Hypothalamus (tissue), 51 donors: Measurements from ENCODE around the gene FOXN1.

Experiments
- DNase-seq, 51 donors: peaks; one replicate each; lab custom pipeline; 2025; lab: John Stamatoyannopoulos, UW

The FOXN1 gene

GRCh38 chr17:28498652-28499363 is 7.3 kb upstream of the FOXN1 start:
- no peak for DNase-seq

DNA sequence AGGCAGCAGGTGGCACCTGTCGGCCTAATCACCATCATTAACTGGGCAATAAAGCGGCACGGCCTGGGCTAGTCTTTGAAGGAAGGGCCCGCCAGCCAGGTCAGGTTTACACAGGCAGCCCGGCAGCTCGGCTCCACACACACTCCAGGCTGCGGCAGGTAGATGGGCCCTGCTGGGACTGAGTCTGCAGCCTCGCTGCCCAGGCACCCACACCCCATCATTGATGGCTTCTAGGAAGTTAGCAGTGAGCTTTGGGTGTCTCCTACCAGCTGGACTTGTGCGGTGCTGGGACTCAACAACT is 6.8 kb upstream of the FOXN1 start:
- DNase-seq = no peak

GRCh38 chr17:28499684-28500357 is 6.3 kb upstream of the FOXN1 start:
- DNase-seq = no peak

- DNase-seq = peak in 1 of 51 donors; percentile 7
These were observed 5.3 kb upstream of the FOXN1 start for GRCh38 chr17:28500712-28501379.

- no peak for DNase-seq
These were observed 4.5 kb upstream of the FOXN1 start for GRCh38 chr17:28501421-28502284.

GRCh38 chr17:28503420-28503819 is 2.7 kb upstream of the FOXN1 start:
- no peak for DNase-seq

DNA sequence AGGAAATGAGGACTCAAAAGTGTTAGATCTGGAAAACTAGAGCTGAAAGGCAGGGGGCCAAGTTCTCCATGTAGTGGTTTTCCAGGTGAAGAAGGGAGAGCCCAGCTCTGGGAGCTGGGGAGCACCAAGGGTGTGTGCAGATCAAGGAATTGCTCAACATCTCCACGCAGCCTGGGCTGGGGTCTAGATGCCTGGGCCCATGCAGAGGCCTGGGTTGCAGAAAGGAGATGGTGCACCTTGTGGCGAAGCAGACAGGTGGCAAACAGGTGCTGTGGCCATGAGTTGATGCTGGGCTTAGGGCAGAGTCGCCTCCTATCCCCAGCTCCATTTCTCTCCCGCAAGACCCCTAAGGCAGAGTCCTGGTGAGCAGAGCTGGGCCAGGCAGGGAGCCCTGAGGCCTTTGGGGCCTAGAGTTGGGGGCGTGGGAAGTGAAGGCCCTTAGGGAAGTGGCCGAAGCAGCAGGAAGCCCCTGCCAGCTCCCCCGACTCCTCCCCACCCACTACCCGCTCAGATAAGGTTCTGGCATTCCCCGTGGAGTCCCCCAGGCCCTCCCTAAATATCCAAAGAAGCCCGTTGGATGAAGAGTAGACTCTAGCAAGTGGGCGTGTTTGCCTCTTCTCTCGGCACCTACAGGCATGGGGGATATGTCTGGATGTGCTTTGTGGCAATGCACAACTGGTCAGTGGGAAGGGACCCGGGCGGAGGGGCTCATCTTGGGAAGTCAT is 777 bp downstream of the FOXN1 start:
- DNase-seq = no peak

DNA sequence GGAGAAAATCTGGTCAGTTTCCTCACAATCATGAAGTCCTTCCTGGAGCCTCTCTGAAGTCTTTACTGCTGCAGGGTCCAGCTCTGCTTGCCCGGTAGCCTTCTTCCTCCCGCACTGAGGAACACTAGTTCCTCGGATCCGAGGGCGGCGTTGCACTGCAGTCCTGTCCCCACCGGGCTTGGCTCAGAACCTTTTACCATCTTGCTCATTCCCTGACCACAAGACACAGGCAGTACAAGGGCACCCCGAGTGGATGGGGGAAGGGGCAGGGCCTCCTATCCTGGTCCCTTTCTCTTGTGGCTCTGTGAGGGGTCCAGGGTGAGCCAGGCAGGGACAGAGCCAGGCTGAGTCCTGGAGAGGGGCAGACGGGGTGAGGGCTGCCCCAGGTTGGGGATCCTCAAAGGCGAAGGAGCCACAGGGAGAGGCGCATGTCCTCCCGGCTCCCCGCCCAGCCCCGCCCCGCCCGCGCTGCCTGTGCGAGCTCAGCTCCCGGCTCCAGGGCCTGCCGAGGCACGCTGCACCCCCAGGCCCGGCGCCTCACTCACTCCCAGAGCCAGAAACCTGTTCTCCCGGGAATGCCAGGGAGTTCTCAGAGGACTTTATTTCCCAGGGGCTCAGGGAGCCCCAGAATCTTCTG is 1.5 kb downstream of the FOXN1 start:
- no peak for DNase-seq

GRCh38 chr17:28508211-28508724 is 2.1 kb downstream of the FOXN1 start:
- no peak for DNase-seq

DNA sequence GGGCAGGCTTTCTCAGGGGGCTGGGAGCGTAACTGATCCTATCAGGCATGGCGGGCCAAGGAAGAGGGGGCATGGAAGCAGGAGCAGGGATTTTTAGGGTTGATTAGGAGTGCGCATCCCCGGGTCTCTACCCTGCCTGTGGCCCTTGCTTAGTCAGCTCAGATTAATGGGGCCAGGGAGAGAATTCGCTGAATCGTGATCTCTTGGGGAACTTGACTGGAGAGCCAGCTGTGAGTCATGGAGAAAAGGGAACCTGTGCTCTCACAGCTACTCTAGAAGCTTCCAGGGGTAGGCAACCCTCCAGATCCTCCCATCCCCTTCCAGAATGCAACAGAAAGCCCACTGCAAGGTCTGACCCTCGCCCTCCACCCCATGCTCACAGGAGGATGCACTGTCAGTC is 3.6 kb downstream of the FOXN1 start:
- DNase-seq = no peak

GRCh38 chr17:28511858-28512461 is 5.8 kb downstream of the FOXN1 start:
- no peak for DNase-seq

GRCh38 chr17:28513476-28513875 is 7.3 kb downstream of the FOXN1 start:
- DNase-seq = no peak

DNA sequence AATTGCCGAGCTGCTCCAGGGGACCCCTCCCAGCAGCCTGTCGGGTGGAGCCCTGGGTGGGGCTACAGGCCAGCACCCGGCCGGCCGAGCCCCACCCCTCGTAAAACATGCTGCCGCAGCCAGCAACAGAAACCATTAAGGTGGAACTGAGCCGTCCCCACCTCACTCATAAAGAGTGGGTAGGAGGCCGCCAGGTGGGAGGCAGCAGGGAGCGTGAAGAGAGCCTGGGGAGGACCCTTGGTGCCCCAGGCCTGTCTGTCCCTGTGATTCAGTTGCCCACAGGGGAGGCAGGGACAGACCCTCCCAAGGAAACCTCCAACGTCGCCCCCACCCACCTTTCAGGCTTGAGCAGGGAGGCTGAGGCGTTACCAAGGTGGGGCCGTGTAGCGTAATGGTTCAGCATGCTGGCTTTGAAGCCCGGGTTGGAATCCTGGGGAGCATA is 8.4 kb downstream of the FOXN1 start:
- no peak for DNase-seq

DNA sequence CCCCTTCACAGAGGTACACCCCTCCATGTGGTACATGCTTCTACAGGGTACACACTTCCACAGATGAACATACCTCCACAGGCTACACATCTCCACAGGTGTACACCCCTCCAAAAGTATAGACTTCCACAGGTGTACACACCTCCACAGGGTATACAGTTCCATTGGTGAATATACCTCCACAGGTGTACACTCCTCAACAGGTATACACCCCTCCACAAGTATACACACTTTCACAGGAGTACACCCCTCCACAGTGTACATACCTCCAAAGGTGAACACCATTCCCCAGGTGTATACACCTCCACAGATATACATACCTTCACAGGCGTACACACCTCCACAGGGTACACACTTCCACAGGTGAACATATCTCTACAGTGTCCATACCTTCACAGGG is 9.4 kb downstream of the FOXN1 start:
- no peak for DNase-seq

GRCh38 chr17:28518132-28518531 is 12.0 kb downstream of the FOXN1 start:
- DNase-seq = no peak

DNA sequence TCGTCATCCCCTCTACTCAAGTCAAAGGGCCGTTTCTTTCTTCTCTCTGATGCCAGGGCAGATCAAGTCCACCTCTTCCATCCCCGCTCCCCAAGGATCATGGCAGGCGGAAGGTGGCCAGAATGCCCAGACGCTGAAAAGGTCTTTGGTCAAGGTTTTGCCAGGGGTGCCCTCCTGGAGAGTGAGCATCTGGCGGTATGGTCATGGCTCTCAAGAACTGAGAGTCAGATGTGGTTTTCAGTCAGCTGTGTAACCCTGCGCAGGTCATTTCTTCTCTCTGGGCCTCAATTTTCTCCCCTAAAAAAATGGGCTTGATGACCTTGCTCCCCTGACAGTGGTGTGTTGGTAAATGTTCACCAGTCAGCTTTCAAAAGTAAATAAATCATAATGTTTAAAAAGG is 12.4 kb downstream of the FOXN1 start:
- DNase-seq = no peak

GRCh38 chr17:28519236-28519635 is 13.1 kb downstream of the FOXN1 start:
- no peak for DNase-seq

DNA sequence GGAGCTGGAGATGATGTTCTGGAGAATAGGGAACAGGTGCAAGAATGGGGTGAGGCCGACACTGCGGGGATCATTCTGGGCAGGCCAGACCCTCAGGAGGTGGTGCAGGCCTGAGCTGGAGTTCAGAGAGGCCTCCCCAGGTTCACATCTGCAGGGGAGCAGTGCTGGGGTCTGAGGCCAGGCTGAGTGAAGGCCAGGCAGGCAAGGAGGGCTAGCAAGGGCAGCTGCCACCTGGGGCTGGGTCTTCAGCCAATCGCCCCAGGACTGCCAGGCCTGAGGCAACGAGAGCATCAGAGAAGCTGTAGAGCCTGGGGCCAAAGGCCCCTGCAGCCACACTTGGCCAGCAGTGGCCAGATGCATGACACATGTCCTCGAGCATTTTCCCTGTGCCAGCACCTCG is 14.5 kb downstream of the FOXN1 start:
- no peak for DNase-seq
